Measurements from ENCODE around the gene KCNE1.

The KCNE1 gene

GRCh38 chr21:34552360-34553098 lies 40.5 kb upstream of the KCNE1 start:
- Histone ChIP-seq H2AFZ (ENCODE audit: low read length) (no peak overlapping the region), H3K4me1 (ENCODE audit: low read length) (peaks cover 30% of the 10 kb centered on the region), H3K27me3 (replicated peaks; ENCODE audit: insufficient read depth, low read length) (no peaks in the 10 kb centered on the region), H3K4me3 (ENCODE audit: low read length) (no peak overlapping the region), H4K20me1 (ENCODE audit: insufficient read depth, low read length) (no peaks in the 10 kb centered on the region), H3K36me3 (replicated peaks; ENCODE audit: insufficient read depth, low read length) (no peaks in the 10 kb centered on the region), H3K4me2 (ENCODE audit: low read depth, low read length) (no peak overlapping the region), H3K9ac (ENCODE audit: low read length) (no peak overlapping the region), H3K27ac (ENCODE audit: low read length) (no peak overlapping the region), H3K9me2 (replicated peaks; ENCODE audit: insufficient read depth, low read length) (no peaks in the 10 kb centered on the region), H3K79me2 (ENCODE audit: low read length) (0 out of 2 replicates have a peak, but pooled peaks cover 16% of the 10 kb centered on the region), H3F3A (ENCODE audit: insufficient read depth, low read length) (peaks cover 19% of the 10 kb centered on the region), H3K9me3 (replicated peaks; ENCODE audit: insufficient read depth, low read length) (no peaks in the 10 kb centered on the region)
- no peak for DNase-seq
- TF ChIP-seq CTCF (IDR thresholded peaks at IDR 0.05; ENCODE audit: low read length) (no peak), EZH2phosphoT487 (IDR thresholded peaks at IDR 0.05; ENCODE audit: low read length) (no peak), EZH2 (optimal IDR thresholded peaks at IDR 0.05; ENCODE audit: low read depth, low read length) (no peak)

DNA sequence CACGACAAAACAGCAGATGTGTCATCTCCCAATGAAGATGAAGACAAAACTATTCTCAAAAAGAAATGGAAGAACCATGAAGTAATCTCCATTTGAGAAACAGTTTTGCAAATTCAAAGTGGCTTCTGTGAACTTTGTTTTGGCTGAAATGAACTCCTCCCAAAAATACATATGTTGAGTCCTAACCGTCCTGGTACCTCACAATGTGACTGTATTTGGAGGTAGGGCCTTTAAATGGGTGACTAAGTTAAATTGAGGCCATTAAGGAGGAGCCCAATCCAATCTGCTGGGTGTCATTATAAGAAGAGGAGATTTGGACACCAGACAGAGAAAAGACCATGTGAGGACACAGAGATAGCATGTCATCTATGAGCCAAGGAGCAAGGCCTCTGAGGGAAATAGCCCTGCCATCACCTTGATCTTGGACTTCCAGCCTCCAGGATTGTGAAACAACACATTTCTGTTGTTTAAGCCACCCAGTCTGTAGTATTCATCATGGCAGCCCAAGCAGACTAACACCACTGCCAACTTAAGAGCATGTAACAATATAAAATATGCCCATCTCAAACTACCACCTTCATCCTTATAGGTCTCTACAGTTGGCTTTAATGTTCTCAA lies 38.3 kb upstream of the KCNE1 start:
- Histone ChIP-seq H3K9me2 (replicated peaks; ENCODE audit: insufficient read depth, low read length) (no peaks in the 10 kb centered on the region), H3K9ac (ENCODE audit: low read length) (no peak overlapping the region), H3K4me2 (ENCODE audit: low read depth, low read length) (no peak overlapping the region)

DNA sequence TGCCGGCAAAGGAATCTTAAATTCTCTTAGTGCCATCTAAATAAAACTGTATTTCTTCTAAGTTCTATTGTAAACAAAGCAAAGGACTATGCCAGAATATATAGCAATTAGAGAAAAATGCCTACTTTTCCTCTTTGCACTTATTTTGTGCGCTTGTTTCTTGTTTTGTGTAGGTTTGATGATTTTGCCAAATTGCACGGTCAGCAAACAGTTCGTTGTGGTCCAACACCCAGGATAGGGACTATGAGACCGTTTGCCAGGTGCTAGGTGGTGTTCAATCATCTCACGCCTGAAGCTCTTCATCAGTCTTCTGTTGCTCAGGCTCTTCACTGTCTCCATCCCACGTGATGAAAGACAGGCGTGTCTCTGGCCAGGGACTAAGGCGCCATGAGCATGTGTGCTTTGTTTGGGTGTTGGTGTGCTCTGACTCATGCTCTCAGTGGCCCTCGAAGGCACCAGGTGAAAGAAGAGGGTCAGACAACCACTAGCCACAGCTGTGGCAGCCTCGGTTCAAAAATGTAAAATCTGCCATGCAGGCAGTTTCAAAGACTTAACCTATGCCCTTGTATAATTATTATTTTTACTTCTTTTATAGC lies 36.9 kb upstream of the KCNE1 start:
- DNase-seq: peak; percentile 61
- H3K9me2 ChIP-seq (replicated peaks; ENCODE audit: insufficient read depth, low read length): no peaks in the 10 kb centered on the region
- no peak overlapping the region for H3K27ac ChIP-seq (ENCODE audit: low read length)
- TF ChIP-seq EZH2 (optimal IDR thresholded peaks at IDR 0.05; ENCODE audit: low read depth, low read length) (no peak), CTCF (IDR thresholded peaks at IDR 0.05; ENCODE audit: low read length) (no peak)
- peaks cover 50% of the 10 kb centered on the region for H3K4me1 ChIP-seq (ENCODE audit: low read length)
- H3K4me3 ChIP-seq (ENCODE audit: low read length): no peak overlapping the region
- no peak overlapping the region for H3K9ac ChIP-seq (ENCODE audit: low read length)
- peaks cover 23% of the 10 kb centered on the region for H3F3A ChIP-seq (ENCODE audit: insufficient read depth, low read length)
- no peak overlapping the region for H2AFZ ChIP-seq (ENCODE audit: low read length)
- 0 out of 2 replicates have a peak, but pooled peaks cover 16% of the 10 kb centered on the region for H3K79me2 ChIP-seq (ENCODE audit: low read length)
- no peak overlapping the region for H3K4me2 ChIP-seq (ENCODE audit: low read depth, low read length)
- no peaks in the 10 kb centered on the region for H4K20me1 ChIP-seq (ENCODE audit: insufficient read depth, low read length)
- H3K27me3 ChIP-seq (replicated peaks; ENCODE audit: insufficient read depth, low read length): no peaks in the 10 kb centered on the region
- H3K9me3 ChIP-seq (replicated peaks; ENCODE audit: insufficient read depth, low read length): no peaks in the 10 kb centered on the region
- H3K36me3 ChIP-seq (replicated peaks; ENCODE audit: insufficient read depth, low read length): no peaks in the 10 kb centered on the region

More for the DNA sequence above, 38.3 kb upstream of the KCNE1 start:
- Histone ChIP-seq H3K4me1 (ENCODE audit: low read length) (peaks cover 44% of the 10 kb centered on the region), H4K20me1 (ENCODE audit: insufficient read depth, low read length) (no peaks in the 10 kb centered on the region), H3K79me2 (ENCODE audit: low read length) (0 out of 2 replicates have a peak, but pooled peaks cover 16% of the 10 kb centered on the region), H3K27me3 (replicated peaks; ENCODE audit: insufficient read depth, low read length) (no peaks in the 10 kb centered on the region), H3K4me3 (ENCODE audit: low read length) (no peak overlapping the region), H2AFZ (ENCODE audit: low read length) (no peak overlapping the region), H3F3A (ENCODE audit: insufficient read depth, low read length) (peaks cover 24% of the 10 kb centered on the region), H3K9me3 (replicated peaks; ENCODE audit: insufficient read depth, low read length) (no peaks in the 10 kb centered on the region), H3K27ac (ENCODE audit: low read length) (no peak overlapping the region), H3K36me3 (replicated peaks; ENCODE audit: insufficient read depth, low read length) (no peaks in the 10 kb centered on the region)
- no peak for DNase-seq
- TF ChIP-seq EZH2 (optimal IDR thresholded peaks at IDR 0.05; ENCODE audit: low read depth, low read length) (no peak), CTCF (IDR thresholded peaks at IDR 0.05; ENCODE audit: low read length) (no peak), EZH2phosphoT487 (IDR thresholded peaks at IDR 0.05; ENCODE audit: low read length) (no peak)

All from MM.1S (cell line).